Spleen (tissue), 7 donors: ENCODE measurements around the gene DNM3.

Experiments used
- POLR2A ChIP-seq, 3 donors: fragments of 450-650 bp; IDR thresholded peaks; one replicate each; pipeline ENCODE4 v1.5.1; 2017; ENCODE audit warnings: antibody characterized with exemption in 3 of 3, mild to moderate bottlenecking in 1 of 3
- POLR2AphosphoS5 ChIP-seq, 3 donors: sonication (generic); formaldehyde crosslinking; IDR thresholded peaks; one replicate each; pipeline ENCODE4 v1.5.1; 2017; ENCODE audit warnings: antibody characterized with exemption in 3 of 3
- TF ChIP-seq, protein P1 (sequence below), 11 experiments: fragments of 200-600 bp in 7 of 11; fragments of 450-650 bp in 4 of 11; sonication (generic) in 4 of 11; IDR thresholded peaks in 8 of 11; conservative IDR thresholded peaks in 3 of 11; 1 replicate in 7 of 11; 2 replicates in 4 of 11; pipeline versions ENCODE4 v1.4.0 to v1.8.0; 2016 to 2021; ENCODE audit warnings: antibody characterized with exemption in 11 of 11, inconsistent platforms in 4 of 11, mild to moderate bottlenecking in 1 of 11
- donor health status: DM: no; HTN: no; CAD: no; lungs with moderate emphysema.
- donor health status: DM: no; HTN: no; CAD: no.
- donor health status: DM: no; HTN: no; CAD: no.

DNA sequence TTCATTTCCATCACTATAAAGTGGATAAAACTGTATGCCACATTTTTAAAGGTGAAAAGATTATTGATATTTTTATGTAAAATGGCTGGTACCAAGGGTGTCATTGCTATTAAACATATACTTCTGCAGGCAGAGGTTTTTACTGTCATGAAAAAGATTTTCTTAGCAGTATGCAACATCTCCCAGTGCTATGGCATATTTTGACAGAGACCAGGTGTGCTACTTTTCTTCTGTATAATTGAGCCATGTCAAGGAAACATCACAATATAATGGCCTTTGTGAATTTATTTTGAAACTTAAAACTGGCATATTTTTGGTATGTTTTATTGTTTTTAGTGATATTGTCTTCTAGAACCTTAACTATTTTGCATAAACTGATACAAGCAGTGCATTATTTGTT lies 362.6 kb downstream of the DNM3 start:
- TF ChIP-seq POLR2A (IDR thresholded peaks at IDR 0.05) (no peak), POLR2AphosphoS5 (IDR thresholded peaks at IDR 0.05) (no peak)
- TF ChIP-seq, protein P1, sequence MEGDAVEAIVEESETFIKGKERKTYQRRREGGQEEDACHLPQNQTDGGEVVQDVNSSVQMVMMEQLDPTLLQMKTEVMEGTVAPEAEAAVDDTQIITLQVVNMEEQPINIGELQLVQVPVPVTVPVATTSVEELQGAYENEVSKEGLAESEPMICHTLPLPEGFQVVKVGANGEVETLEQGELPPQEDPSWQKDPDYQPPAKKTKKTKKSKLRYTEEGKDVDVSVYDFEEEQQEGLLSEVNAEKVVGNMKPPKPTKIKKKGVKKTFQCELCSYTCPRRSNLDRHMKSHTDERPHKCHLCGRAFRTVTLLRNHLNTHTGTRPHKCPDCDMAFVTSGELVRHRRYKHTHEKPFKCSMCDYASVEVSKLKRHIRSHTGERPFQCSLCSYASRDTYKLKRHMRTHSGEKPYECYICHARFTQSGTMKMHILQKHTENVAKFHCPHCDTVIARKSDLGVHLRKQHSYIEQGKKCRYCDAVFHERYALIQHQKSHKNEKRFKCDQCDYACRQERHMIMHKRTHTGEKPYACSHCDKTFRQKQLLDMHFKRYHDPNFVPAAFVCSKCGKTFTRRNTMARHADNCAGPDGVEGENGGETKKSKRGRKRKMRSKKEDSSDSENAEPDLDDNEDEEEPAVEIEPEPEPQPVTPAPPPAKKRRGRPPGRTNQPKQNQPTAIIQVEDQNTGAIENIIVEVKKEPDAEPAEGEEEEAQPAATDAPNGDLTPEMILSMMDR (IDR thresholded peaks at IDR 0.05 in 8 of 11, conservative IDR thresholded peaks at IDR 0.05 in 3 of 11), result no peak
